DOHH2 (cell line): ENCODE results near the gene CYP27B1.
"Not testable (repeated sequence)": the region's sequence is repeated elsewhere in the genome, so short reads cannot be mapped to it uniquely, and the experiment has no call there.

Source experiments
- H3F3A ChIP-seq: fragments of 200-600 bp; sonication (generic), shearing (Covaris generic); 2 replicates; pipeline ENCODE4 v1.6.0; 2016; ENCODE audit warnings: antibody characterized with exemption, mild to moderate bottlenecking; ENCODE audit not compliant: control insufficient read depth, insufficient read depth
- H3K27ac ChIP-seq: fragments of 200-600 bp; sonication (generic); 2 replicates; pipeline ENCODE4 v1.5.1; 2014; ENCODE audit warnings: low read depth, mild to moderate bottlenecking, low read length, moderate library complexity
- H3K27me3 ChIP-seq: fragments of 200-600 bp; sonication (generic); 2 replicates; pipeline ENCODE4 v1.6.1; 2014; ENCODE audit warnings: mild to moderate bottlenecking, low read length, mixed read lengths; ENCODE audit not compliant: control insufficient read depth
- H3K36me3 ChIP-seq: fragments of 200-600 bp; sonication (generic); 2 replicates; pipeline ENCODE4 v1.6.1; 2014; ENCODE audit warnings: mild to moderate bottlenecking, low read length, moderate library complexity, mixed read lengths; ENCODE audit not compliant: control insufficient read depth
- H3K4me1 ChIP-seq: fragments of 200-600 bp; sonication (generic); 2 replicates; pipeline ENCODE4 v1.6.1; 2014; ENCODE audit warnings: mild to moderate bottlenecking, low read length, mixed read lengths; ENCODE audit not compliant: control insufficient read depth
- H3K4me2 ChIP-seq: fragments of 200-600 bp; sonication (generic); 2 replicates; pipeline ENCODE4 v1.6.0; 2014; ENCODE audit warnings: mild to moderate bottlenecking, low read length, moderate library complexity
- H3K4me3 ChIP-seq: fragments of 200-600 bp; sonication (generic); 2 replicates; pipeline ENCODE4 v1.5.1; 2014; ENCODE audit warnings: mild to moderate bottlenecking, low read length, mixed read lengths
- H3K79me2 ChIP-seq: fragments of 200-600 bp; sonication (generic); 2 replicates; pipeline ENCODE4 v1.6.1; 2014; ENCODE audit warnings: mild to moderate bottlenecking, low read length, mixed read lengths; ENCODE audit not compliant: control insufficient read depth
- H3K9me2 ChIP-seq: fragments of 200-600 bp; sonication (generic); replicated peaks from 2 replicates; pipeline ENCODE4 v1.6.1; 2014; ENCODE audit warnings: mild to moderate bottlenecking, low read length, mixed read lengths; ENCODE audit not compliant: control insufficient read depth
- H3K9me3 ChIP-seq: fragments of 200-600 bp; sonication (generic); 2 replicates; pipeline ENCODE4 v1.6.1; 2014; ENCODE audit warnings: antibody characterized with exemption, low read length, mixed read lengths; ENCODE audit not compliant: control insufficient read depth, insufficient read depth
- H4K20me1 ChIP-seq: fragments of 200-600 bp; sonication (generic); 2 replicates; pipeline ENCODE4 v1.6.0; 2014; ENCODE audit warnings: low read depth, mild to moderate bottlenecking, antibody characterized with exemption, low read length, moderate library complexity; ENCODE audit not compliant: control insufficient read depth, insufficient read depth
- CTCF ChIP-seq: fragments of 200-600 bp; sonication (generic); IDR thresholded peaks from one replicate; pipeline ENCODE4 v1.5.1; 2014; ENCODE audit warnings: antibody characterized with exemption, mild to moderate bottlenecking, low read depth, low read length; ENCODE audit not compliant: poor library complexity, severe bottlenecking
- EZH2phosphoT487 ChIP-seq: fragments of 200-600 bp; sonication (generic); IDR thresholded peaks from 2 replicates; pipeline ENCODE4 v1.6.1; 2017; ENCODE audit warnings: borderline replicate concordance, mild to moderate bottlenecking, antibody characterized with exemption, low read length, moderate library complexity, mixed read lengths

CYP27B1 gene

GRCh38 chr12:57722716-57723629, 43.9 kb downstream of the CYP27B1 start:
- Histone ChIP-seq H3K9me3 (no peaks in the 10 kb centered on the region), H3K36me3 (peaks cover 51% of the 10 kb centered on the region), H3K79me2 (no peaks in the 10 kb centered on the region), H3K4me3 (no peak overlapping the region), H3K27me3 (no peaks in the 10 kb centered on the region), H3F3A (peaks cover 11% of the 10 kb centered on the region; the same call in 1 of the 2 replicates), H3K27ac (no peak overlapping the region), H4K20me1 (no peaks in the 10 kb centered on the region), H3K4me1 (peaks cover 15% of the 10 kb centered on the region), H3K4me2 (no peak overlapping the region), H3K9me2 (no peaks in the 10 kb centered on the region)
- TF ChIP-seq CTCF (no peak), EZH2phosphoT487 (no peak)

- H3K9me2 ChIP-seq, H3K9me3 ChIP-seq, H3K79me2 ChIP-seq, H3K27ac ChIP-seq, H3K27me3 ChIP-seq, H3K4me2 ChIP-seq, H3K4me3 ChIP-seq, H4K20me1 ChIP-seq: not testable (repeated sequence)
- H3K36me3 ChIP-seq, result peaks cover 48% of the 10 kb centered on the region
- peaks cover 15% of the 10 kb centered on the region for H3K4me1 ChIP-seq
- peaks cover 11% of the 10 kb centered on the region; the same call in 1 of the 2 replicates for H3F3A ChIP-seq
These were observed 44.9 kb downstream of the CYP27B1 start for GRCh38 chr12:57721846-57722608.

GRCh38 chr12:57720606-57721595, 46.0 kb downstream of the CYP27B1 start:
- Histone ChIP-seq H3K36me3 (peaks cover 52% of the 10 kb centered on the region), H3K27ac (no peak overlapping the region), H3K79me2 (no peaks in the 10 kb centered on the region), H3F3A (peaks cover 11% of the 10 kb centered on the region; the same call in 1 of the 2 replicates), H3K4me1 (peaks cover 12% of the 10 kb centered on the region), H3K9me3 (no peaks in the 10 kb centered on the region), H3K27me3 (no peaks in the 10 kb centered on the region), H3K4me3 (no peak overlapping the region), H3K4me2 (no peak overlapping the region), H4K20me1 (no peaks in the 10 kb centered on the region), H3K9me2 (no peaks in the 10 kb centered on the region)
- TF ChIP-seq CTCF (no peak), EZH2phosphoT487 (no peak)
